ENCODE results near the gene SPEF2. TPM values are rescaled to one million over a fixed set of nuclear protein-coding genes. Genes with fewer than 3 reads are reported as not detected.

Gene SPEF2
- total RNA-seq, 2 experiments from 2014 or later = 3.2 TPM

DNA sequence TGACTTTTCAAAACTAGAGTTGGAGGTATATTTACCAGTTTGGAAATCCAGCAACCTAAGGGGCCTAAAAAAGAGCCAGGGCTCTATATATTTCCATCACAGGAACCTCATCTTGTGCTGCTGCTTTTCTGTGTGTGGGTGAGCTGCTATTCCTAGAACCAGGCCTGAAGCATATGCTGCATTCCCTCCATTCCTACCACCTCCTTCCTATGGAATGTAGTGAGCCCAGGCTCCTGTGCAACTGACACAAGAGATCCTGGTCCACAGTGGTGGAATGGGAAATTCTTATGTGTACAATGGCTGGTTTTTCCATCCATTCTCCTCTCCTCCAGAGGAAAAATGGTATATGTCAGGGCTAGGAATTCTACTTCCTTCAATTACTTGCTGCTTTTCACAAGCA, 39.1 kb downstream of the SPEF2 start:
- H3K36me3 ChIP-seq (ENCODE audit: insufficient read depth, low read length) = no peaks in the 10 kb centered on the region
- DNase-seq (no peak), ATAC-seq (ENCODE audit: poor library complexity) (no peak)
- POLR2A ChIA-PET = no interaction called here
- no peaks in the 10 kb centered on the region for H3K27me3 ChIP-seq (ENCODE audit: control insufficient read depth in 1 of 2, insufficient read depth in 2 of 2, low read length in 2 of 2)
- no peak overlapping the region for H3K4me3 ChIP-seq (ENCODE audit: low read length)
- no peak overlapping the region for H3K27ac Mint-ChIP-seq
- intact Hi-C loops (cut with DNase I, micrococcal nuclease) = loop anchor here in 1 of 2 experiments (5.0 kb wide), 1 partner anchor 206 kb away; no protein-coding TSS in a partner anchor
- CTCF ChIA-PET = interaction anchor here (2.1 to 2.2 kb wide), 2 partner anchors 17 to 269 kb away, joined by 8 to 18 read pairs; no protein-coding TSS in a partner anchor
- no peaks in the 10 kb centered on the region for H3K9me3 ChIP-seq (ENCODE audit: control insufficient read depth in 1 of 2, insufficient read depth in 1 of 2, low read length in 2 of 2)
- TF ChIP-seq, protein P1, sequence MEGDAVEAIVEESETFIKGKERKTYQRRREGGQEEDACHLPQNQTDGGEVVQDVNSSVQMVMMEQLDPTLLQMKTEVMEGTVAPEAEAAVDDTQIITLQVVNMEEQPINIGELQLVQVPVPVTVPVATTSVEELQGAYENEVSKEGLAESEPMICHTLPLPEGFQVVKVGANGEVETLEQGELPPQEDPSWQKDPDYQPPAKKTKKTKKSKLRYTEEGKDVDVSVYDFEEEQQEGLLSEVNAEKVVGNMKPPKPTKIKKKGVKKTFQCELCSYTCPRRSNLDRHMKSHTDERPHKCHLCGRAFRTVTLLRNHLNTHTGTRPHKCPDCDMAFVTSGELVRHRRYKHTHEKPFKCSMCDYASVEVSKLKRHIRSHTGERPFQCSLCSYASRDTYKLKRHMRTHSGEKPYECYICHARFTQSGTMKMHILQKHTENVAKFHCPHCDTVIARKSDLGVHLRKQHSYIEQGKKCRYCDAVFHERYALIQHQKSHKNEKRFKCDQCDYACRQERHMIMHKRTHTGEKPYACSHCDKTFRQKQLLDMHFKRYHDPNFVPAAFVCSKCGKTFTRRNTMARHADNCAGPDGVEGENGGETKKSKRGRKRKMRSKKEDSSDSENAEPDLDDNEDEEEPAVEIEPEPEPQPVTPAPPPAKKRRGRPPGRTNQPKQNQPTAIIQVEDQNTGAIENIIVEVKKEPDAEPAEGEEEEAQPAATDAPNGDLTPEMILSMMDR (IDR thresholded peaks at IDR 0.05) = no peak
- H3K27ac ChIP-seq (ENCODE audit: low read depth in 1 of 2, low read length in 2 of 2) = no peak overlapping the region
- peaks cover 31% of the 10 kb centered on the region for H3K4me1 Mint-ChIP-seq (ENCODE audit: low read depth)
- no peaks in the 10 kb centered on the region for H3K4me1 ChIP-seq (ENCODE audit: insufficient read depth, low read length)
- H3K4me3 Mint-ChIP-seq = no peak overlapping the region
- H3K36me3 Mint-ChIP-seq (ENCODE audit: low read depth) = peaks cover 11% of the 10 kb centered on the region
- H3K27me3 Mint-ChIP-seq = no peaks in the 10 kb centered on the region
- H3K9me3 Mint-ChIP-seq = no peaks in the 10 kb centered on the region

DNA sequence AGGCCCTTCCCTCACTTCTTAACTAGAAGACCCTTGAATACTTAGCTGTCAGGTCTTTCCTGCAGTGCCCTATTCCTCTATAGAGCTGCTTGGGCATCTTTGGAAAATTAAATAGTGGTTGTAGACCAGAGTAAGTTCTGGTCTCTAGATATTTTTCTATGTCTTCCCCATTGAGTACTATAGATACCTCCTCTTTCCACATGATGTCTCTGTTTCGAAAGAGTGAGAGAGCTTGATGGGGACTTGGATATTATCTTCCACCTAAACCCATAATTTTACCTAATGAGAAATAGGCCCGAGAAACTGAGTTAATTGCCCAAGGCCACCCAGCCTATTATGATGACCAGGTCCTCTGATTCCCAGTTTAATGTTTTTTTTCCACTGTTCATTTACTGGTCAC, 40.2 kb downstream of the SPEF2 start:
- H3K27ac ChIP-seq (ENCODE audit: low read depth in 1 of 2, low read length in 2 of 2) = no peak overlapping the region
- H3K27me3 ChIP-seq (ENCODE audit: control insufficient read depth in 1 of 2, insufficient read depth in 2 of 2, low read length in 2 of 2) = no peaks in the 10 kb centered on the region
- no peaks in the 10 kb centered on the region for H3K9me3 ChIP-seq (ENCODE audit: control insufficient read depth in 1 of 2, insufficient read depth in 1 of 2, low read length in 2 of 2)
- peak; percentile 79 for ATAC-seq (ENCODE audit: poor library complexity)
- Mint-ChIP-seq H3K27me3 (no peaks in the 10 kb centered on the region), H3K4me1 (ENCODE audit: low read depth) (peaks cover 36% of the 10 kb centered on the region), H3K4me3 (peak overlapping the region; percentile 35), H3K9me3 (no peaks in the 10 kb centered on the region), H3K36me3 (ENCODE audit: low read depth) (peaks cover 22% of the 10 kb centered on the region), H3K27ac (peak overlapping the region; percentile 62)
- POLR2A ChIA-PET = interaction anchor here (0.7 to 4.3 kb wide), 6 partner anchors 8 to 223 kb away, joined by 3 to 64 read pairs (median 7); partner anchors contain the start of gene IL7R
- intact Hi-C loops (cut with DNase I, micrococcal nuclease) = loop anchor here (2.0 to 5.0 kb wide), 4 partner anchors 15 to 267 kb away; no protein-coding TSS in a partner anchor
- H3K36me3 ChIP-seq (ENCODE audit: insufficient read depth, low read length) = no peaks in the 10 kb centered on the region
- TF ChIP-seq, protein P1 (IDR thresholded peaks at IDR 0.05) = peak; percentile 35
- CTCF ChIA-PET = interaction anchor here (0.7 to 3.7 kb wide), 6 partner anchors 9 to 268 kb away, joined by 3 to 35 read pairs (median 4); no protein-coding TSS in a partner anchor
- DNase-seq = peak in 2 of 14 experiments; percentile 34 to 39
- no peak overlapping the region for H3K4me3 ChIP-seq (ENCODE audit: low read length)
- H3K4me1 ChIP-seq (ENCODE audit: insufficient read depth, low read length) = no peaks in the 10 kb centered on the region

GRCh38 chr5:35659556-35659955, 41.9 kb downstream of the SPEF2 start:
- Histone ChIP-seq H3K4me3 (ENCODE audit: low read length) (no peak overlapping the region), H3K27me3 (ENCODE audit: control insufficient read depth in 1 of 2, insufficient read depth in 2 of 2, low read length in 2 of 2) (no peaks in the 10 kb centered on the region), H3K27ac (ENCODE audit: low read depth in 1 of 2, low read length in 2 of 2) (no peak overlapping the region), H3K9me3 (ENCODE audit: control insufficient read depth in 1 of 2, insufficient read depth in 1 of 2, low read length in 2 of 2) (no peaks in the 10 kb centered on the region), H3K4me1 (ENCODE audit: insufficient read depth, low read length) (peaks cover 4% of the 10 kb centered on the region), H3K36me3 (ENCODE audit: insufficient read depth, low read length) (no peaks in the 10 kb centered on the region)
- Mint-ChIP-seq H3K4me3 (no peak overlapping the region), H3K9me3 (no peaks in the 10 kb centered on the region), H3K36me3 (ENCODE audit: low read depth) (peaks cover 35% of the 10 kb centered on the region), H3K4me1 (ENCODE audit: low read depth) (peaks cover 51% of the 10 kb centered on the region), H3K27me3 (no peaks in the 10 kb centered on the region), H3K27ac (peak overlapping the region; percentile 41)
- intact Hi-C loops (cut with DNase I, micrococcal nuclease) = loop anchor here (2.0 to 5.0 kb wide), 4 partner anchors 13 to 265 kb away; no protein-coding TSS in a partner anchor
- ChIA-PET CTCF (interaction anchor here (3.6 to 3.7 kb wide), 2 partner anchors 8 to 266 kb away, joined by 23 to 35 read pairs; no protein-coding TSS in a partner anchor), POLR2A (interaction anchor here (1.0 to 4.3 kb wide), 10 partner anchors 9 to 265 kb away, joined by 3 to 64 read pairs (median 4); partner anchors contain the start of gene IL7R)
- TF ChIP-seq, protein P1 (IDR thresholded peaks at IDR 0.05) = no peak
- DNase-seq = no peak
- no peak for ATAC-seq (ENCODE audit: poor library complexity)
